Measurements from ENCODE around the gene MVD.
"Not testable (repeated sequence)": the region's sequence is repeated elsewhere in the genome, so short reads cannot be mapped to it uniquely, and the experiment has no call there.

MVD gene

DNA sequence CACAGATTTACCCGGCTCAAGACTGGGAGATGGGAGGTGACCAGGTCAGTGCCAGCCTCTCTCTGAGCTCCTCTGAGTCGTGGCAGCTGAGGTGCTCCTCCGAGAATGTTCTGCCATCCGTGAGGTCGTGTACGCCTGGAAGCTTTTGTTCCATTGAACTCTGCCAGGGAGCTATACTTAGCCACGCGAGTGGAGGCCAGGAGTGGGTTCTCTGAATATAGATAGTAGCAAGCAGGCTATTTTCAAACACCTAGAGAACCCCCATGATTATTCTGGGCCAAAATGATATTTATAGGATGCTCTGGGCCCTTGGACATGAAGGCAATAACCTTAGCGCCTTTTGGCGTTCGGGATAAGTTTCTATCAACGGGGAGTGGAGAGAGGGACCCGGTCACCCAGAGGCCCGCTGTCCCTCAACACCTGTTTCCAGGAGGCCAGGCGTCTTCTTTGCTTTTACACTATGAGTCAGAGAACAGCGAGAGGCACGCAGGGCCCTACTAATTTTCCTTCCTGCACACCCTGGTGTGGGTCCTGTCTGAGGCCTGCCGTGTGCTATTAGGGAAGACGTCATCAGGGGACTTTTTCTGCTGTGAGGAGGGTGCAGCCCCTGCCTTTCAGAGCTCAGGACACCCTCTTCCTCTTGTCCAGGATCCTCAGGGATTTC, 11.0 kb upstream of the MVD start:
- peak overlapping the region; percentile 40; the same call in 1 of the 2 replicates for H3K9ac ChIP-seq
- H3K27ac ChIP-seq, result 0 out of 2 replicates have a peak overlapping the region, but pooled peaks have one; percentile 13
- H3K4me2 ChIP-seq, result peak overlapping the region; percentile 35
- H4K20me1 ChIP-seq, result no peaks in the 10 kb centered on the region
- no peaks in the 10 kb centered on the region for H3K27me3 ChIP-seq
- no peak for TF ChIP-seq Cebpa-rat (IDR thresholded peaks at IDR 0.05)
- no peaks in the 10 kb centered on the region for H3K9me3 ChIP-seq
- H3K4me3 ChIP-seq, result no peak overlapping the region
- peaks cover 51% of the 10 kb centered on the region for H3K4me1 ChIP-seq
- peaks cover 51% of the 10 kb centered on the region for H3K36me3 ChIP-seq

DNA sequence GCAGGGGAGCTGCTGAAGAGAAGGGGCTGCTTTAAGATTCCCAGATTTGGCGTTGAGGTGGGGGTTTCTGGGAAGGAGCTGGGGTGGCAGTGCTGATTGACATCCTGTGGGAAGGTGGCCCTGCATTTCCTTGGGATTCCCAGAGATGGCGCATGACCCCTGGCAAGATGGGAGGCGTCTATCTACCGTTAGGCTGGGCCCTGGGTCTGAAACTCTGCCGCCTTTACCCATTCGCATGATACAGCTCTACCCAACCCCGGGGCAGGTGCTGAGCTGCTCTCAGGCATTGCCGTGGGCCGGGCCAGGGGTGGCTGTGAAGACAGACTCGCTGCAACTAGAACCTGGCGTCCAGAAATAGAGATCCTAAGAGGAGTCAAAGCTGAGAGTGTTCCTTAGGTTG, 9.9 kb upstream of the MVD start:
- Histone ChIP-seq H3K9me3 (no peaks in the 10 kb centered on the region), H3K36me3 (peaks cover 40% of the 10 kb centered on the region), H3K27me3 (no peaks in the 10 kb centered on the region), H4K20me1 (no peaks in the 10 kb centered on the region), H3K4me1 (peaks cover 51% of the 10 kb centered on the region), H3K27ac (no peak overlapping the region), H3K9ac (no peak overlapping the region), H3K4me3 (no peak overlapping the region), H3K4me2 (peak overlapping the region; percentile 10)
- no peak for TF ChIP-seq Cebpa-rat (IDR thresholded peaks at IDR 0.05)

GRCh38 chr16:88671806-88672205, 8.9 kb upstream of the MVD start:
- Histone ChIP-seq H3K4me3 (no peak overlapping the region), H4K20me1 (no peaks in the 10 kb centered on the region), H3K9ac (no peak overlapping the region), H3K36me3 (peaks cover 30% of the 10 kb centered on the region), H3K9me3 (no peaks in the 10 kb centered on the region), H3K27ac (no peak overlapping the region), H3K4me1 (peaks cover 51% of the 10 kb centered on the region), H3K27me3 (no peaks in the 10 kb centered on the region), H3K4me2 (peak overlapping the region; percentile 10; the same call in 1 of the 2 replicates)
- TF ChIP-seq Cebpa-rat (IDR thresholded peaks at IDR 0.05), result no peak

DNA sequence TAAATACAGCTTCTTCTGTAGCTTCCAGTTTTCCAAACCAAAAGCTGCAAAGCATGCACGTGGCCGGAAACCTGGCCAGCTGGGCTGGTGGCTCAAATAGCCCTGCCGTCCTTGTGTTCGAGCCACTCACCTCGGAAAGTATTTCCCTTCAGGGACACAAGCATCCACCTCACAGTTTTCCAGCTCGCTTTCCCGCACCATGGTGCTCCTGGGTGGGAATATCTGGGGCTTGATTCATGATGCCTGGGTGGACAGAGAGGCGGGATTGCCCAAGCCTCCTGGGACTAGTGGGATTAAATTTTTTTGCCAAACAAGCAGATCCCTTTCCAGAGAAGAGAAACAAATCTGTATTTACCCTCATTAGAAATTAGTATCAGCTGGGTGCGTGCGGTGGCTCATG, 7.1 kb upstream of the MVD start:
- Histone ChIP-seq H3K4me3 (no peak overlapping the region), H4K20me1 (no peaks in the 10 kb centered on the region), H3K36me3 (peaks cover 17% of the 10 kb centered on the region), H3K4me2 (no peak overlapping the region), H3K27ac (no peak overlapping the region), H3K4me1 (peaks cover 34% of the 10 kb centered on the region), H3K9ac (no peak overlapping the region), H3K9me3 (no peaks in the 10 kb centered on the region), H3K27me3 (no peaks in the 10 kb centered on the region)
- no peak for TF ChIP-seq Cebpa-rat (IDR thresholded peaks at IDR 0.05)

- peaks cover 29% of the 10 kb centered on the region for H3K4me1 ChIP-seq
- not testable (repeated sequence) for H3K9ac ChIP-seq, H3K4me2 ChIP-seq, H3K27me3 ChIP-seq, H3K27ac ChIP-seq, H3K4me3 ChIP-seq, H3K9me3 ChIP-seq, H4K20me1 ChIP-seq
- peaks cover 17% of the 10 kb centered on the region for H3K36me3 ChIP-seq
These were observed 6.6 kb upstream of the MVD start for GRCh38 chr16:88669493-88669892.

DNA sequence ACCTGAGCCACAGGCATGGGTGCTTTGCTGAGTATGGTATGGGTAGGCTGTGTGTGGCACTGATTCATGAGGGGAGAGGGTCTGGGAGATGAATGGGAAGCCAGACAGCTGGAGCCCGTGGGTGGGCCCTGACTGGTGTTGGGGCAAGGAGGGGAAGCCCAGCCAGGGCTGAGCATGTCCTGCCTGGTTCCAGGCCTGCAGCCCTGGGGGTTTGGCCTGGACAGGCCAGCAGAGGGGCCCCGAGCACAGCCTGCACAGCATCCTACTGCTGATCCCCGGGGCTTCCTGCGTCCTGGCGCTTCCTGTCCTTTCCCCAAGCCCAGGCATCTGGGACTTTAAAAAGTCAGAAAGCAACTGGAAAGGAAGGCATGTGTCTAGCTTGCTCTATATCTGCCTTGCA, 4.6 kb upstream of the MVD start:
- Histone ChIP-seq H3K4me2 (no peak overlapping the region), H3K4me3 (no peak overlapping the region), H3K9me3 (no peaks in the 10 kb centered on the region), H3K27ac (no peak overlapping the region), H3K9ac (no peak overlapping the region), H3K4me1 (peaks cover 17% of the 10 kb centered on the region), H3K27me3 (no peaks in the 10 kb centered on the region), H3K36me3 (peaks cover 4% of the 10 kb centered on the region), H4K20me1 (peaks cover 9% of the 10 kb centered on the region; the same call in 1 of the 2 replicates)
- no peak for TF ChIP-seq Cebpa-rat (IDR thresholded peaks at IDR 0.05)

DNA sequence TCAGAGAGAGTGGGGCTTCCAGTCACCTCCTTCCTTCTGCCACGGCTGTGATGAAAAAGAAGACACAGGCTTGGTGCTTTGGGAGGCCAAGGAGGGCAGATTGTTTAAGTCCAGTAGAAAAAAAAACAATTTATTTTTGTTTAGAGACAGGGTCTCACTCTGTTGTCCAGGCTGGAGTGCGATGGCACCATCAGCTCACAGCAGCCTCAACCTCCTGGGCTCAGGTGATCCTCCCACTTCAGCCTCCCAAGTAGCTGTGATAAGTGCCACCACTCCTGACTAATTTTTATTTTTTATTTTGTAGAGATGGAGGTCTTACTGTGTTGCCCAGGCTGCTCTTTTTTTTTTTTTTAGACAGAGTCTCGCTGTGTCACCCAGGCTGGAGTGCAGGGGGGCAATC, 2.7 kb upstream of the MVD start:
- Histone ChIP-seq H3K27ac (no peak overlapping the region), H3K4me3 (no peak overlapping the region), H3K27me3 (no peaks in the 10 kb centered on the region), H3K9me3 (no peaks in the 10 kb centered on the region), H3K4me1 (peaks cover 27% of the 10 kb centered on the region), H3K4me2 (no peak overlapping the region), H3K36me3 (peaks cover 4% of the 10 kb centered on the region; the same call in 1 of the 2 replicates), H3K9ac (no peak overlapping the region), H4K20me1 (peaks cover 23% of the 10 kb centered on the region; the same call in 1 of the 2 replicates)
- TF ChIP-seq Cebpa-rat (IDR thresholded peaks at IDR 0.05), result no peak

DNA sequence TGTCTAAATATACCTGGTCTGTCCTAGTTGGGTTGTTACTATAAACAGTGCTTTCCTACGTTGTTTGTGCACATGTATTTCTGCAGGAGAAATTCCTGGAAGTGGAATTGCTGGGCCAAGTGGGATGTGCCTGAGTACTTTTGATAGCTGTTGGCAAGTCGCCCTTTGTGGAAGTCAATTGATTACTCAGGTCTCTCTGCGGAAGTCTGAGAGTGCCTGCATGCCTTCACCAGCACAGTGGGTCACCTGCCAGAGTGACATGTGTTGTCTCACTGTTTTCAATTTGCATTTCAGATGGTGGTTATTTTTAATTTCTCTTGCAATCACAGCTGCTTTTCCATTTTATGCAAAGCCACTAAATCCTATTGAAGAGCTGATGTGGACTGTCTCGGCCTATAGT, 2.3 kb upstream of the MVD start:
- no peak for TF ChIP-seq Cebpa-rat (IDR thresholded peaks at IDR 0.05)
- H3K4me1 ChIP-seq, result peaks cover 31% of the 10 kb centered on the region
- peaks cover 23% of the 10 kb centered on the region; the same call in 1 of the 2 replicates for H4K20me1 ChIP-seq
- no peak overlapping the region for H3K4me3 ChIP-seq
- peaks cover 6% of the 10 kb centered on the region; the same call in 1 of the 2 replicates for H3K36me3 ChIP-seq
- H3K9me3 ChIP-seq, result no peaks in the 10 kb centered on the region
- H3K9ac ChIP-seq, result no peak overlapping the region
- no peak overlapping the region for H3K4me2 ChIP-seq
- no peak overlapping the region for H3K27ac ChIP-seq
- no peaks in the 10 kb centered on the region for H3K27me3 ChIP-seq

- H3K27ac ChIP-seq, result peak overlapping the region; percentile 79
- no peak for TF ChIP-seq Cebpa-rat (IDR thresholded peaks at IDR 0.05)
- H3K36me3 ChIP-seq, result 0 out of 2 replicates have a peak, but pooled peaks cover 13% of the 10 kb centered on the region
- peaks cover 23% of the 10 kb centered on the region; the same call in 1 of the 2 replicates for H4K20me1 ChIP-seq
- H3K9ac ChIP-seq, result peak overlapping the region; percentile 84
- peak overlapping the region; percentile 87 for H3K4me2 ChIP-seq
- H3K9me3 ChIP-seq, result no peaks in the 10 kb centered on the region
- H3K4me3 ChIP-seq, result peak overlapping the region; percentile 91
- H3K4me1 ChIP-seq, result peaks cover 55% of the 10 kb centered on the region
- no peaks in the 10 kb centered on the region for H3K27me3 ChIP-seq
These were observed 559 bp downstream of the MVD start for GRCh38 chr16:88662222-88662842.

DNA sequence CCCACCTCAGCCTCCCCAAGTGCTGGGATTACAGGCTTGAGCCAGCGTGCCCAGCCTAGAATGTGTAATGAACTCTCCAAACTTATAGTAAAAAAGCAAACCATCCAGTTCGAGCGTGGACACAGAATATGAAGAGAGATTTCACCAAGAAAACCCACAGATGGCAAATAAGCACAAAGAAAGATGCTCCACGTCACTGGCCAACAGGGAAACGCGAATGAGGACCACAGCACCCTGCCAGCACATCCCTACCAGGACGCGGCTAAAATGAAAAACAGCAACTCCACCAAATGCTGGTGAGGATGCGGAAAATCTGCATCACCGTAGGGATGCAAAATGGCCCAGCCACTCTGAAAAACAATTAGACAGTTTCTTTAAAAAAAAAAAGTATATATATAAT, 1.4 kb downstream of the MVD start:
- Histone ChIP-seq H3K4me3 (no peak overlapping the region), H3K36me3 (0 out of 2 replicates have a peak, but pooled peaks cover 13% of the 10 kb centered on the region), H3K27me3 (no peaks in the 10 kb centered on the region), H3K27ac (no peak overlapping the region), H3K9me3 (no peaks in the 10 kb centered on the region), H3K4me1 (peaks cover 64% of the 10 kb centered on the region), H3K4me2 (peak overlapping the region; percentile 87), H4K20me1 (peaks cover 23% of the 10 kb centered on the region; the same call in 1 of the 2 replicates), H3K9ac (no peak overlapping the region)
- TF ChIP-seq Cebpa-rat (IDR thresholded peaks at IDR 0.05), result no peak
